ENCODE results near the gene PNKD.

DNA sequence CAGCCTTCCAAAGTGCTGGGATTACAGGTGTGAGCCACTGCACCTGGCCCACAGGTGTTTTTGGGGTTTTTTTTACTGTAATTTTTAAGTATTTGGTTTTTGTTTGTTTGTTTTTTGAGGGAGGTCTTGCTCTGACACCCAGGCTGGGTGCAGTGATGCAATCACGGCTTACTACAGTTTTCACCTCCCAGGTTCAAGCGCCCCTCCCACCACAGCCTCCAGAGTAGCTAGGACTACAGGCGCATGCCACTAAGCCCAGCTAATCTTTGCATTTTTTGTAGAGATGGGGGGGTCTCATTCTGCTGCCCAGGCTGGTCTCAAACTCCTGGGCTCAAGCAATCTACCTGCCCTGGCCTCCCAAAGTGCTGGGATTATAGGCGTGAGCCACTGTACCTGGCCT lies 104.5 kb downstream of the PNKD start:
- TF ChIP-seq, protein P1, sequence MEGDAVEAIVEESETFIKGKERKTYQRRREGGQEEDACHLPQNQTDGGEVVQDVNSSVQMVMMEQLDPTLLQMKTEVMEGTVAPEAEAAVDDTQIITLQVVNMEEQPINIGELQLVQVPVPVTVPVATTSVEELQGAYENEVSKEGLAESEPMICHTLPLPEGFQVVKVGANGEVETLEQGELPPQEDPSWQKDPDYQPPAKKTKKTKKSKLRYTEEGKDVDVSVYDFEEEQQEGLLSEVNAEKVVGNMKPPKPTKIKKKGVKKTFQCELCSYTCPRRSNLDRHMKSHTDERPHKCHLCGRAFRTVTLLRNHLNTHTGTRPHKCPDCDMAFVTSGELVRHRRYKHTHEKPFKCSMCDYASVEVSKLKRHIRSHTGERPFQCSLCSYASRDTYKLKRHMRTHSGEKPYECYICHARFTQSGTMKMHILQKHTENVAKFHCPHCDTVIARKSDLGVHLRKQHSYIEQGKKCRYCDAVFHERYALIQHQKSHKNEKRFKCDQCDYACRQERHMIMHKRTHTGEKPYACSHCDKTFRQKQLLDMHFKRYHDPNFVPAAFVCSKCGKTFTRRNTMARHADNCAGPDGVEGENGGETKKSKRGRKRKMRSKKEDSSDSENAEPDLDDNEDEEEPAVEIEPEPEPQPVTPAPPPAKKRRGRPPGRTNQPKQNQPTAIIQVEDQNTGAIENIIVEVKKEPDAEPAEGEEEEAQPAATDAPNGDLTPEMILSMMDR (IDR thresholded peaks at IDR 0.05; ENCODE audit: low read length) = no peak
- TF ChIP-seq EZH2 (IDR thresholded peaks at IDR 0.05; ENCODE audit: borderline replicate concordance, low read length) = no peak
